ENCODE data around the gene INAFM2. TPM values are rescaled to one million over a fixed set of nuclear protein-coding genes. Genes with fewer than 3 reads are reported as not detected.

INAFM2 gene
- total RNA-seq, 6 donors from 2014 or later, result 15.7 to 36.2 (median 25.6) TPM

GRCh38 chr15:40289140-40289775 lies 34.2 kb upstream of the INAFM2 start:
- Histone ChIP-seq H3K4me1 (peaks cover 5 to 25% (median 20%) of the 10 kb centered on the region in 4 donors), H3K9me3 (no peaks in the 10 kb centered on the region), H3K4me3 (no peak overlapping the region), H3K27ac (no peak overlapping the region), H3K27me3 (no peaks in the 10 kb centered on the region), H3K36me3 (peaks cover 0 to 21% (median 4%) of the 10 kb centered on the region in 4 donors)
- TF ChIP-seq CTCF (IDR thresholded peaks at IDR 0.05) (no peak), POLR2A (IDR thresholded peaks at IDR 0.05) (no peak), POLR2AphosphoS5 (IDR thresholded peaks at IDR 0.05) (no peak), EP300 (IDR thresholded peaks at IDR 0.05) (no peak)
- ATAC-seq (ENCODE audit: low FRiP score in 2 of 2) (no peak), DNase-seq (no peak)
- 77 to 97% methylated on average over 6 of the region's 6 CpGs for WGBS, 2 donors

DNA sequence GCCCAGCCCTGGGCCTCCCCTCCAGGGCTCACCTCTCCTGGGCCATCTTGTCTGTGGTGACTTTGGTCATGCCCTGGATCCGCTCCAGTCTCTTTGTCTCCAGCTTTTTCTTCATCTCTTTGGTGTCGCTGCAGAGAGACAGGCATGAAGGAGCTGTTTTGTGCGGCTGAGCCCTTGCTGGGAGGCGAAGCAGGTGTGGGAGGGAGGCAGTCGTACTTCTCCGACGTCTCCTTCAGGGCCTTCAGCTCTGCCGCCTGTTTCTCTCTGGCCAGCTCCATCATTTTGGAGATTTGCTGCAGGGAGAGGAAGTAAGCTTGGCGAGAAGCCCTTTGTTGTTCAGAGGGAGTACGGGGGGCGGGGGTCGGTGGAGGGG lies 33.0 kb upstream of the INAFM2 start:
- no peaks in the 10 kb centered on the region for H3K27me3 ChIP-seq
- WGBS, 2 donors, result 49 to 51% methylated on average over 8 to 12 of the region's 12 CpGs

DNA sequence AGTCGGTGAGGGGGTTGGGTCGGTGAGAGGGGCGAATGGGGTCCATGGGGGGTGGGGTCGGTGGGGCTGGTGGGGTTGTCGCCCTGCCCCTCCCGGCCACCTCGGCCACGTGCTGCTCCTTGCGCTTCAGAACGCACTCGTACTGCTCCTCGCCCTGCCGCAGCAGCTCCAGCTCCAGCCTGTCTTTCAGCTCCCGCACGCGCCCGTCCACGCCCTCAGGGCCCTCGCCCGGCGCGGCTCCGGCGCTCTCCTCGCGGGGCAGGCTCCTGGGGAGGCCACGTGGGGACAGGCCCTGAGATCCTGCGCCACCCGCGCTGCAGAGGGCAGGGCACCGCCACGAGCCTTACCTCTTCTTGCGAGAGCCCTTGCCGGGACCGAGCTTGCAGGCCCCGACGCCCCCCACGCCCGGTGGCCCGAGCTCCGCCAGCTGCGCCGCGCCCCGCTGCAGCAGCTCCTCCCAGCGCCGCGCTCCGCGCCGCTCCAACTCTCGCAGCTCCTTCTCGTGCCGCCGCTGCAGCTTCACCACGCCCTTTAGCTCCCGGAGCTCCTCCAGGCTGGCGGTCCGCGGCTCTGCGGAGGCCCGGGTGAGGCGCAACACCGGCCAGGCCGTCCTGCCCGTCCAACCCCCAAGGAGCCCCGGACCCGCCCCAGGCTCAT lies 32.4 kb upstream of the INAFM2 start:
- Histone ChIP-seq H3K36me3 (peaks cover 0 to 21% (median 7%) of the 10 kb centered on the region in 4 donors), H3K4me1 (peaks cover 2 to 16% (median 14%) of the 10 kb centered on the region in 4 donors), H3K9me3 (no peaks in the 10 kb centered on the region), H3K4me3 (peak overlapping the region in 3 of 4 donors; percentile 31 to 44 (median 43)), H3K27me3 (no peaks in the 10 kb centered on the region), H3K27ac (no peak overlapping the region)
- 52 to 54% methylated on average over 25 to 44 of the region's 68 CpGs for WGBS, 2 donors
- TF ChIP-seq POLR2AphosphoS5 (IDR thresholded peaks at IDR 0.05), result no peak
- TF ChIP-seq EP300 (IDR thresholded peaks at IDR 0.05), result no peak
- TF ChIP-seq POLR2A (IDR thresholded peaks at IDR 0.05), result no peak
- ATAC-seq (ENCODE audit: low FRiP score in 2 of 2), result peak in 1 of 2 donors; percentile 83
- peak; percentile 47 to 91 for DNase-seq

More for the DNA sequence above, 33.0 kb upstream of the INAFM2 start:
- peaks cover 4 to 19% (median 18%) of the 10 kb centered on the region in 4 donors for H3K4me1 ChIP-seq
- peak overlapping the region in 2 of 4 donors; percentile 31 to 43 for H3K4me3 ChIP-seq
- ATAC-seq (ENCODE audit: low FRiP score in 2 of 2) (no peak), DNase-seq (no peak)
- peaks cover 0 to 21% (median 7%) of the 10 kb centered on the region in 4 donors for H3K36me3 ChIP-seq
- no peak for TF ChIP-seq CTCF (IDR thresholded peaks at IDR 0.05)
- no peak for TF ChIP-seq EP300 (IDR thresholded peaks at IDR 0.05)
- TF ChIP-seq POLR2A (IDR thresholded peaks at IDR 0.05), result no peak
- TF ChIP-seq POLR2AphosphoS5 (IDR thresholded peaks at IDR 0.05), result no peak
- H3K27ac ChIP-seq, result no peak overlapping the region
- no peaks in the 10 kb centered on the region for H3K9me3 ChIP-seq

DNA sequence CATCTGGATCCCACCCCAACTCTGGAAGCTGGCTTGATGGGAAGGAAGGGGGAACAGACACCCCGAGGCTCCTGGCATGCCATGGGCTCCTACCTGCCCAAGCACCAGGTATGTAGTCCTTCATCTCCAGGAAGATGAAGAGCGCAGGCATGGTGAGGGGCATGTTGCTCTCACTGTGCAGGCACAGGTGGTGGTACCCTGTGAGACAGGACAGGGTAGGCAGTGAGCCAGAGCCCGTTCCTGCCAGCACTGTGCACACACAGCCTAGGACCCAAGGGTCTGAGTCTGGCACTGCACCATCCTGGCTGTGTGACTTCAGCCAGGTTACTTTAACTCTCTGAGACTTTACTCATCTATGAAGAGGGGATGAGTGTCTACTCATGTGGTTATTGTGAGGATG lies 31.2 kb upstream of the INAFM2 start:
- 73 to 80% methylated on average over 1 to 3 of the region's 3 CpGs for WGBS, 2 donors
- Histone ChIP-seq H3K4me1 (peaks cover 2 to 15% (median 14%) of the 10 kb centered on the region in 4 donors), H3K36me3 (peaks cover 0 to 21% (median 7%) of the 10 kb centered on the region in 4 donors)

More for the DNA sequence above, 31.2 kb upstream of the INAFM2 start:
- Histone ChIP-seq H3K9me3 (no peaks in the 10 kb centered on the region), H3K27ac (no peak overlapping the region), H3K4me3 (no peak overlapping the region), H3K27me3 (no peaks in the 10 kb centered on the region)
- TF ChIP-seq EP300 (IDR thresholded peaks at IDR 0.05) (no peak), POLR2AphosphoS5 (IDR thresholded peaks at IDR 0.05) (no peak), POLR2A (IDR thresholded peaks at IDR 0.05) (no peak), CTCF (IDR thresholded peaks at IDR 0.05) (no peak)
- no peak for ATAC-seq (ENCODE audit: low FRiP score in 2 of 2)
- no peak for DNase-seq
